ENCODE data around the gene MRPS31.

The MRPS31 gene

GRCh38 chr13:40781717-40782116 is 10.7 kb upstream of the MRPS31 start:
- TF ChIP-seq CTCF (IDR thresholded peaks at IDR 0.05; ENCODE audit: control extremely low read depth, extremely low read depth, low read depth, missing control alignments), result no peak
- no peak for DNase-seq (ENCODE audit: extremely low spot score)
- CTCF ChIA-PET, result no interaction called here
- POLR2A ChIA-PET, result no interaction called here

GRCh38 chr13:40780822-40781401 is 9.9 kb upstream of the MRPS31 start:
- CTCF ChIA-PET, result interaction anchor here (1.5 to 5.2 kb wide), 4 partner anchors 7 to 712 kb away, joined by 4 to 63 read pairs (median 6); partner anchors contain the start of genes ELF1 and SLC25A15
- POLR2A ChIA-PET, result no interaction called here
- TF ChIP-seq CTCF (IDR thresholded peaks at IDR 0.05; ENCODE audit: control extremely low read depth, extremely low read depth, low read depth, missing control alignments), result no peak
- DNase-seq (ENCODE audit: extremely low spot score), result no peak

- ChIA-PET CTCF (interaction anchor here (1.3 to 5.2 kb wide), 5 partner anchors 8 to 711 kb away, joined by 4 to 63 read pairs (median 4); partner anchors contain the start of genes ELF1 and SLC25A15), POLR2A (interaction anchor here (0.6 kb wide), 1 partner anchor 9 kb away, joined by 6 read pairs; no protein-coding TSS in a partner anchor)
- DNase-seq (ENCODE audit: extremely low spot score), result no peak
- no peak for TF ChIP-seq CTCF (IDR thresholded peaks at IDR 0.05; ENCODE audit: control extremely low read depth, extremely low read depth, low read depth, missing control alignments)
Measured at GRCh38 chr13:40779796-40780285, 8.9 kb upstream of the MRPS31 start.

- ChIA-PET POLR2A (no interaction called here), CTCF (interaction anchor here (0.7 to 5.2 kb wide), 7 partner anchors 9 to 836 kb away, joined by 3 to 63 read pairs (median 4); partner anchors contain the start of gene SLC25A15)
- DNase-seq (ENCODE audit: extremely low spot score), result no peak
- no peak for TF ChIP-seq CTCF (IDR thresholded peaks at IDR 0.05; ENCODE audit: control extremely low read depth, extremely low read depth, low read depth, missing control alignments)
Measured at GRCh38 chr13:40779049-40779448, 8.1 kb upstream of the MRPS31 start.

GRCh38 chr13:40777809-40778175 is 6.8 kb upstream of the MRPS31 start:
- ChIA-PET CTCF (interaction anchor here (0.9 to 5.2 kb wide), 39 partner anchors 10 to 1166 kb away, joined by 3 to 63 read pairs (median 4); partner anchors contain the start of genes ELF1 and SLC25A15), POLR2A (no interaction called here)
- DNase-seq (ENCODE audit: extremely low spot score), result no peak
- no peak for TF ChIP-seq CTCF (IDR thresholded peaks at IDR 0.05; ENCODE audit: control extremely low read depth, extremely low read depth, low read depth, missing control alignments)

- ChIA-PET CTCF (interaction anchor here (0.7 to 5.2 kb wide), 42 partner anchors 10 to 1165 kb away, joined by 3 to 63 read pairs (median 4); partner anchors contain the start of genes ELF1 and SLC25A15), POLR2A (no interaction called here)
- peak; percentile 59 for TF ChIP-seq CTCF (IDR thresholded peaks at IDR 0.05; ENCODE audit: control extremely low read depth, extremely low read depth, low read depth, missing control alignments)
- DNase-seq (ENCODE audit: extremely low spot score), result peak; percentile 56
Measured at GRCh38 chr13:40777166-40777808, 6.3 kb upstream of the MRPS31 start.

Data from GM10248 (cell line).